NK-92 (cell line): ENCODE data around the gene KIF3A.
"Not testable (repeated sequence)": the region's sequence is repeated elsewhere in the genome, so short reads cannot be mapped to it uniquely, and the experiment has no call there.

Source experiments
- DNase-seq: peaks from one replicate; lab custom pipeline; 2025; ENCODE audit not compliant: unreplicated experiment; lab: John Stamatoyannopoulos, UW

The KIF3A gene

GRCh38 chr5:132729896-132730295 is 7.5 kb downstream of the KIF3A start:
- no peak for DNase-seq

- no peak for DNase-seq
Observed at GRCh38 chr5:132725745-132726144, 11.6 kb downstream of the KIF3A start.

- no peak for DNase-seq
Observed at GRCh38 chr5:132718544-132719312, 18.6 kb downstream of the KIF3A start.

- no peak for DNase-seq
Observed at GRCh38 chr5:132714456-132715307, 22.7 kb downstream of the KIF3A start.

- DNase-seq: no peak
Observed at GRCh38 chr5:132708645-132709044, 28.7 kb downstream of the KIF3A start.

GRCh38 chr5:132704875-132705274 is 32.5 kb downstream of the KIF3A start:
- DNase-seq: no peak

- no peak for DNase-seq
Observed at GRCh38 chr5:132695956-132696355, 41.4 kb downstream of the KIF3A start.

GRCh38 chr5:132692632-132692967 is 44.7 kb downstream of the KIF3A start:
- no peak for DNase-seq

- not testable (repeated sequence) for DNase-seq
Observed at GRCh38 chr5:132691755-132692631, 45.4 kb downstream of the KIF3A start.

- no peak for DNase-seq
Observed at GRCh38 chr5:132690156-132690555, 47.2 kb downstream of the KIF3A start.

- DNase-seq: no peak
Observed at GRCh38 chr5:132689513-132689912, 47.8 kb downstream of the KIF3A start.

GRCh38 chr5:132688536-132689339 is 48.6 kb downstream of the KIF3A start:
- no peak for DNase-seq

GRCh38 chr5:132687995-132688394 is 49.4 kb downstream of the KIF3A start:
- DNase-seq: no peak

- no peak for DNase-seq
Observed at GRCh38 chr5:132686193-132686592, 51.2 kb downstream of the KIF3A start.

- no peak for DNase-seq
Observed at GRCh38 chr5:132684922-132685720, 52.2 kb downstream of the KIF3A start.

GRCh38 chr5:132684491-132684890 is 52.9 kb downstream of the KIF3A start:
- no peak for DNase-seq

- DNase-seq: no peak
Observed at GRCh38 chr5:132681983-132682382, 55.4 kb downstream of the KIF3A start.

GRCh38 chr5:132681476-132681831 is 55.9 kb downstream of the KIF3A start:
- DNase-seq: no peak

- DNase-seq: no peak
Observed at GRCh38 chr5:132680780-132681475, 56.4 kb downstream of the KIF3A start.
